Keratinocyte (primary cell): ENCODE measurements around the gene CDH6.

ENCODE experiments used
- CTCF ChIP-seq, 3 experiments: IDR thresholded peaks in 1 of 3; conservative IDR thresholded peaks in 1 of 3; optimal IDR thresholded peaks in 1 of 3; 2 replicates in 2 of 3; 3 replicates in 1 of 3; pipeline versions ENCODE3 to v1.5.1; 2011; ENCODE audit warnings: low read length in 3 of 3, mild to moderate bottlenecking in 3 of 3, moderate library complexity in 2 of 3, control low read depth in 1 of 3, inconsistent platforms in 1 of 3; ENCODE audit not compliant: insufficient read depth in 2 of 3; ENCODE audit errors: extremely low read depth in 1 of 3
- EZH2 ChIP-seq: IDR thresholded peaks from one replicate; pipeline ENCODE4 v1.6.1; 2012; ENCODE audit warnings: inconsistent platforms, mild to moderate bottlenecking, low read length, moderate library complexity

DNA sequence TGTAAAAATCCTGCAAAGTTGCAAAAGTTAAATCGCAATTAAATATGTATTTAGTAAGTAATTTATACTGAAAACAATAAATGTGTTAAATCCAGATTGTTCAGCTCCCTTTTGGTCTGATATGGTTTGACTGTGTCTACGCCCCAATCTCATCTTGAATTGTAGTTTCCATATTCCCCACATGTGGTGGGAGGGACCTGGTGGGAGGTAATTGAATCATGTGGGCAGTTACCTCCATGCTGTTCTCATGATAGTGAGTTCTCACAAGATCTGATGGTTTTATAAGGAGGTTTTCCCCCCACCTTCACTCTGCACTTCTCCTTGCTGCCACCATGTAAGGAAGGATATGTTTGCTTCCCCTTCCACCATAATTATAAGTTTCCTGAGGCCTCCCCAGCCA is 140.0 kb downstream of the CDH6 start:
- no peak for TF ChIP-seq CTCF (optimal IDR thresholded peaks at IDR 0.05 in 1 of 3, IDR thresholded peaks at IDR 0.05 in 1 of 3, conservative IDR thresholded peaks at IDR 0.05 in 1 of 3; ENCODE audit: extremely low read depth in 1 of 3, insufficient read depth in 2 of 3, low read length in 3 of 3)
- no peak for TF ChIP-seq EZH2
